HG02884 (cell line): ENCODE measurements around the gene FASLG.
"Not testable (repeated sequence)": the region's sequence is repeated elsewhere in the genome, so short reads cannot be mapped to it uniquely, and the experiment has no call there.

ENCODE experiments used
- ATAC-seq: cut with Tn5 transposase; IDR thresholded peaks from one replicate; pipeline ENCODE4 v1.9.1; 2021; ENCODE audit warnings: mild to moderate bottlenecking, moderate library complexity; ENCODE audit not compliant: unreplicated experiment

The FASLG gene, protein sequence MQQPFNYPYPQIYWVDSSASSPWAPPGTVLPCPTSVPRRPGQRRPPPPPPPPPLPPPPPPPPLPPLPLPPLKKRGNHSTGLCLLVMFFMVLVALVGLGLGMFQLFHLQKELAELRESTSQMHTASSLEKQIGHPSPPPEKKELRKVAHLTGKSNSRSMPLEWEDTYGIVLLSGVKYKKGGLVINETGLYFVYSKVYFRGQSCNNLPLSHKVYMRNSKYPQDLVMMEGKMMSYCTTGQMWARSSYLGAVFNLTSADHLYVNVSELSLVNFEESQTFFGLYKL

DNA sequence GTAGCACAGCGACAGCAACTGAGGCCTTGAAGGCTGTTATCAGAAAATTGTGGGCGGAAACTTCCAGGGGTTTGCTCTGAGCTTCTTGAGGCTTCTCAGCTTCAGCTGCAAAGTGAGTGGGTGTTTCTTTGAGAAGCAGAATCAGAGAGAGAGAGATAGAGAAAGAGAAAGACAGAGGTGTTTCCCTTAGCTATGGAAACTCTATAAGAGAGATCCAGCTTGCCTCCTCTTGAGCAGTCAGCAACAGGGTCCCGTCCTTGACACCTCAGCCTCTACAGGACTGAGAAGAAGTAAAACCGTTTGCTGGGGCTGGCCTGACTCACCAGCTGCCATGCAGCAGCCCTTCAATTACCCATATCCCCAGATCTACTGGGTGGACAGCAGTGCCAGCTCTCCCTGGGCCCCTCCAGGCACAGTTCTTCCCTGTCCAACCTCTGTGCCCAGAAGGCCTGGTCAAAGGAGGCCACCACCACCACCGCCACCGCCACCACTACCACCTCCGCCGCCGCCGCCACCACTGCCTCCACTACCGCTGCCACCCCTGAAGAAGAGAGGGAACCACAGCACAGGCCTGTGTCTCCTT, at the start of gene FASLG:
Gene FASLG (plus strand): TSS at position 233 of the 583 bp plus-strand sequence. CDS start 99 bp downstream, at position 332.
- ATAC-seq: no peak

DNA sequence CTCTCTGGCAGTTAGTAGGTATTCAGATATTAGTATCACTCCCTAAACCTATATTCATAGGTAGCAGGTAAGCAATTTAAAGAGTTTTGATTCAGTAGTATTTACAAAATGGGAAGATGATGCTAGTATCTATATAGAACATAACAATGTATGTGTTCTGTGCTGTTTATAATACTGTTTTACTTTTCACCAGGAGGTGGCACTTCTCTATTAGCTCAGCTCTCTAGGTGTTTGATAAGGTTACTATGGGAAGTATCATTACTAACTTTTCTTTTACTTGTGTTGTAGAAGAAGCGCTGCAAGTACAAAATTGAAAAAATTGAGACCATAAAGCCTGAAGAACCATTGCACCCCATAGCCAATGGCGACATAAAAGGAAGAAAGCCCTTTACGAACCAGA, 49.4 kb upstream of the FASLG start:
- ATAC-seq: no peak

DNA sequence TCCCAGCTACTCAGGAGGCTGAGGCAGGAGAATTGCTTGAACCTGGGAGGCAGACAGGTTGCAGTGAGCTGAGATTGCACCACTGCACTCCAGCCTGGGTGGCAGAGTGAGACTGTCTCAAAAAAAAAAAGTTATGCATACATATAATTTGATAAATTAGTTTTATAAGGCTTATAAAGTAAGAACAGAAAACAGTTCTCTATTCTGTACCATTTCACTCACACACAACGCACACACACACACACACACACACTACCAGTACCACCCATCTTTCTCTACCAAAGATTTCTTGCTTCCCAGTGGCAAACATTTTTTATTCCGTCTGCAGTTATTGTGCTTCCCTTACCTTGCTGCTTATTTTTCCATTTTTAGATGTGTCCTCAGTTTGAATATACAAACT, 46.4 kb upstream of the FASLG start:
- ATAC-seq: no peak

DNA sequence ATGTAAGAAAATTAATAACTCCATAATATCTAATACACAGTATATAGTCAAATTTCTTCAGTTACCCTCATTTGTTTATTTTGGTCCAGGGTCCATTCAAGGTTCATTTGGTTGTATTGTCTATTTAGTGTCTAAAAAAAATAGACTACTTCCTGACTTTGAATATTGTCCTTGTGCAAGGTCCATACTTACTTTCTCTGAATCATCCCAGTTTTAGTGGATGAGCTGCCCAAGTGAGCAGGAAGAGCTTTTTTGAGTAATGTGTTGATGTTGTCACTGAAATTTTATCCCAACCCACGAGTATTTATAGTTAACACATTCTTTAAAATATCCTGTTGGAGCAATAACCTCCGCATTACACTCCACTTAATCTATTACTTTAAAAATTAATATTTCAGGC, 45.6 kb upstream of the FASLG start:
- no peak for ATAC-seq

DNA sequence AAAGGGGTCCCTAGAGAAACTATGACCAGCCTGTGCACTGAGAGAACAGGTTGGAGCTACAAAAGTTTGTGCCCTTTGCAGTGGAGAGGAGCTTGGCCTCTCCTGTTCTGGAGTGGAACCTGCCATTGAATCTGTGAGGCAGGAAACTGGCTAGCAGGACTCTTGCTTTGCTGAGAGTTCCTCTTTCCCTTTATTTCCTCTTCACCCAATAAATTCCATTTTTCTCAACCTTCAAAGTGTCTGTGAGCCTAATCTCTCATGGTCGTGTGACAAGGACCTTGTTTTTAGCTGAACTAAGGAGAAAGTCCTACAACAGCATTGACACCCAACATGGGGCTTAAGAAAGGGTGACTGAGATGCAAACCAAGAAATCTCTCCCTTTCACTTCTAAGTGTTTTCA, 42.7 kb upstream of the FASLG start:
- no peak for ATAC-seq

DNA sequence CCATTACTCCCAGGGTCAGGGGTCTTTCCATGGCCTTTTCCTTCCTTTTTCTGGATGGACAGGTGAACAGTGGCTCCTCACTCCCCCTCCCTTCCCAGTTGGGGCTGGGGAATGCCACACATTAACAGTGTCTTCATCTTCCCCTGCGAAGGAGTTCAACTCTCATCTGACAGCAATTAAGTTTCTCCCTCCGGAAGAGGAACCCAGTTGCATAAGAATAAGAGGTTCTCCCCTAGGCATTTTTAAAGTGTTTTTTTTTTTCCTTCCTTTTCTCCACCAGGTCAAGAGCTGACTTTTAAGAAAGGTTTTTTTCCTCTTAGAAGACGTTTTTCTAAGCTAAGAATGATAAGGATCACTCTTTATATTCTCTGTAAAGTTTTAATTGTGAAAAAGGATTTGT, 42.3 kb upstream of the FASLG start:
- ATAC-seq: no peak

DNA sequence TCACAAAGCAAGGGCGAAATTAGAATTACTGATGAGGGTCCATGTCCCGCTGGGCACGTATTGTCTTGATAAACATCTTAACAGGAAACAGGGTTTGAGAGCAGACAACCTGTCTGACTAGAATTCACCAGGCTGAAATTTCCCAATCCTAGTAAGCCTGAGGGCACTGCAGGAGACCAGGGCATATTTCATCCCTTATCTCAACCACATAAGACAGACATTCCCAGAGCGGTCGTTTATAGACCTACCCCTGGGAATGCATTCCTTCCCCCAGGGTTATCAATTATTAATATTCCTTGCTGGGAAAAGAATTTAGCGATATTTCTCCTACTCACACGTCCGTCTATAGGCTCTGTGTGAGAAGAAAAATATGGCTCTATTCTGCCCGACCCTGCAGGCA, 38.3 kb upstream of the FASLG start:
- ATAC-seq: not testable (repeated sequence)

DNA sequence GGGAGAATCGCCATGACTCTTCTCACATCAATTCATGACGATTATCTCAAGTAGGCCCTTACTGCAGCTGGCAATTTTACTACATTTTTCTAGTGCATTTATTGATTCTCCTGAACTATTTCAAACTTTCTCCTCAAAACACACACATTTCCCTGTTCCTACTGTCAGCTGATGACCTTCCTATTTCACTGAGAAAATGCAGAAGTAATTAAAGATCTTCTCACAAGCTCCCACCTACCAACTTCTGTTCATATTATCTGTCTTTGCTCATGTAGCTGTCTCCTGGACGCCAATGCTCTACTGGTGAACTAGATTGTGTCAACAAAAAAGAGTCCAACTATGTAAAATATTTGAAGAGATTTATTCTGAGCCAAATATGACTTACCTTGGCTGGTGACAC, 36.4 kb upstream of the FASLG start:
- ATAC-seq: no peak

DNA sequence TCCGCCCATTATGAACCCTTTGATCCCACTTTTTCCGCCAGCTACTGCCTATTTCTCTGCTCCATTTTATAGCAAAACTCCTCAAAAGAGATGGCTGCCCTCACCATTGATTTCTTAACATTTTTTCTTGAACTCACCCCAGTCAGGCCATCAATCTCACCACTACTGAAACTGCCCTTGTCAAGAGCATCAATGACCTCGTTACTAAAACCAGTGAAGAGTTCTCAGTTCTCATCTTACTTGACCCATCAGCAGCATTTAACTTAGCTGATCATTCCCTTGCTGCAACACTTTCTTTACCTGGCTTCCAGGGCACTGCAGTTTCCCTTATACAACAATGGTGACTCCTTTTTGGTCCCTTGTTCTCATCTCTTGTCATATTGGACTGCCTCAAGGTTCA, 35.2 kb upstream of the FASLG start:
- ATAC-seq: no peak

DNA sequence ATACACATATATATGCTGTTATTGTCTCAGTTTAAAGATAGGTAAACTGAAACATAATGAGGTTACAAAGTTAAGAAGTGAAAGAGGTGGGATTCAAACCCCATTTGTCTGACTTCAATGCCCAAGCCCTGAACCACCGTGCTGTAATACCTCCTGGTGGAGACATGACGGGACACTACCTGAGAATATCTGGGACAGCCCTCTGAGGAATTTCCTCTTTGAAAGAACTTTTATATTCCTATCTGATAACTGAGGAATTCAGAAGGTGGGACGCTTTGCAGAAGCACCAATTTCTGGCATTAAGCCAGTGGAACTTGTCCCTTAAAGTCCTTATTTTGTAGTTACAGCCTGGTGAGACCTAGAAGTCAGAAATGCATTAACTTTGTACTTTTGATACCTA, 32.1 kb upstream of the FASLG start:
- no peak for ATAC-seq

DNA sequence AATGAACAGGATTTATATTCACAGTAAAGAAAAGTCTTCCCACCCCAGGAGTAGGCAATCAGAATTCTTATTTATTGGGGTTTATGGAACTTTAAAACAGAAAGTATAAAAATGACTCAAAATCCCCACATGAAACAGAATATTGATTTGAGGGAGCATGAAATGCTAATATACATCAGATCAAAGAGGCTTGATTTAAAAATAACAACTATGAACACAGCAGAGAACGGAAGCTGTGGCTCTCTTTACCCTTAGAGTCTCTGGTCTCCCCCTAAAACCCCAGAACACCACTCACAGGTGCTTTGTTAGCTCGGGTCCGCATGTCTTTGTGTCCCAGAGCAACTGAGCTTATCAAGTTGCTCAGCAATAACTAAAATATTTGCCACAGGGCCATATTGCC, 31.2 kb upstream of the FASLG start:
- no peak for ATAC-seq

DNA sequence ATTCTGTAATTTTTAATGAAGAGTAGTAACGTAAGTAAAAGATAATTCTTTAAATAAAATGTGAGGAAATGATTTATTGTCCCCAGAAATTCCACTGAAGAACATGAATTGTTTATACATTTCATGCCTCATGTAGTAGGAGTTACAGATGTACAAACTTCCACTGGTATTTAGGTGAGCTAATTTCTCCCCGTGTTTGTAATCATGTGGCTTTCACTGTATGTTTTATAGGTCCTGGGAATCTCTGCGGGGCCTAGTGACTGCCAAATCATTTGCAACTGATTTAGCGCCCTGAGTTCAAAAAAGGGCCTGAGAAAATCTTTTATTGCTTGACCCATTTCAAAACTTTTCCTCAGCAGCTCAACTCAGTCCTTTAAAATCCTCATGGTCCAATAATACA, 30.5 kb upstream of the FASLG start:
- no peak for ATAC-seq

DNA sequence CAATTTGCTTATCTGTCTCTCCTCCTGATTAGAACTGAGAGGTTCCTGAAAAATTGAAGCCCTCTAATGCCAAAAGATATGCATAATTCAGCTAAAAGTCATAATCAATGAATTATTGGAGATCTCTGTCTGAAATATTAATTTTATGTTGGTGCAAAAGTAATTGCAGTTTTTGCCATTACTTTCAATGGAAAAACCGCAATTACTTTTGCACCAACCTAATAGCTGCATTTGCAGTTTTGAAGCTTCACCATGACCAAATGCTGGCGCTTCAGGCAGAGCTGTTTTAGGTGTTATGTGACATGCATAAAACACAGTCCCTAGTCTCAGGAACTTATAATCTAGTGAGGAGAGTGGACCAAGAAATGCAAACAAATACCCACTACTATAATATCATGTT, 29.7 kb upstream of the FASLG start:
- ATAC-seq: no peak

DNA sequence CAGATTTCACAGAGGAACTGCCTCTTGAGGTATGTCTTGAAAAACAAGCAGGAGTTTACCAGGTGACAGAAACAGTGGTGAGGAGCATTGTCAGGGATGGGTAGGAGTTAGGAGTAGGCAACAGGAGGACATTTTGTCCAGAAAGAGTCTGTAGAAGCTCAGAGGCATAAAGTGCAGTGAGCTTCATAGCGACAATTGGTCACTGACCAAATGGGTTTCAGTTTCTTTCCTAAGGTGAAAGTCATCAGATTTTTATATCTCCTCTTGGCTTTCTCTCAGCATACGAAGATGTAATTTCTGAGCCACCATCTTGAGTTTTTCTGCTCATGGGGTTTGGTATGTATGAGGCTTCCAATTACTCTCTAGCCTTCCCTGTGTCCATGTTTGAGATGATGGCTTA, 29.3 kb upstream of the FASLG start:
- ATAC-seq: no peak

DNA sequence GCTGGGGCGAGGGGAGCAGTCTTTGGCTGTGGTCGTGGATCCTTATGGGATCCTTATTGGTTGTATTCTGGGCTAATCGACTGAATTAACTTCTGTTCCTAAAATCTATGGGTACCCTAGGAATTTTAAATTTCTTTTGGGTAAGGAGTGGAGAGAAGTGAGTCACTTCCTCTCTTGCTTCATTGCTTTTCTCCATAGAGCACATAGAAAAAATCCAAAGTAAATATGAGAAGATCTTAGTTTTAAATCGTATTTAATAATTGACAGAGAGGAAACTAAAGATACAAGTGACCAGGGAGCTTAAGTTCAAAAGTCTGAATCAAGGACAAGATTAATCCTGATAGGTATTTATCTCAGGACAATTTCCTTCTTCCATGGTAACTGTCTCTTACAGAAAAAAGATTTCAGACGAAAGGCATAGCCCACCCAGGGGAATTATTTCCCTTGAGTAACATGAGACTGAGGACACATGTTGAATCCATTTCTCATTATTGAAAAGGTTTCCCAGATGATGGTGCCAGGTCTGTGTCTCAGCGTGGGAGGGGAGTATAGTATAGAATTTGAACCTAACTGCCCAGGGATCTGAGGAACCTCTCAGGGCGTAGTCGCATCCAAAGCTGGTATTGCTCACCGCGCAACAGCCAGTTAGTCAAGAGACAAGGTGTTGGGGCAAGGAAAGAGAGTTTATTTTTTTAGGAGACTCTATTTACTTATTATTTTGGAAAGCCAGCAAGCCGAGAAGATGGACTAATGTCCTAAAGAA, 28.7 kb upstream of the FASLG start:
- ATAC-seq: no peak

DNA sequence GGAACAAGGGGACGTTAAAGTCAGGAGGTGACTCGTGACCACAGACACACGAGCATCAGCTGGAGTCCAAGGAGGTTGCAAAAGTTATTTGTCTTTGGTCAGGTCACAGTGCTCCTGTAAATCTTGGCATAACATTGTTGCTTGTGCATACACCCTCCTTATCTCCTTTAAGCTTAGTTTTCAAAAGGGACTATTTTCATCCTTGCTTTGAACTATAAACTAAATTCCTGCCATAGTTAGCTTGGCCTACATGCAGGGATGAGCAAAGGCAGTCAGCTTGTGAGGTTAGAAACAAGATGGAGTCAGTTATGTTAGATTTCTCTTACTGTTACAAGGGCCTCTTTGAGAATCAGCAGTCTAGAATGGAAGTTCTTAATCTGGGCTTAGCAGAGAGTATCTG, 28.0 kb upstream of the FASLG start:
- no peak for ATAC-seq

DNA sequence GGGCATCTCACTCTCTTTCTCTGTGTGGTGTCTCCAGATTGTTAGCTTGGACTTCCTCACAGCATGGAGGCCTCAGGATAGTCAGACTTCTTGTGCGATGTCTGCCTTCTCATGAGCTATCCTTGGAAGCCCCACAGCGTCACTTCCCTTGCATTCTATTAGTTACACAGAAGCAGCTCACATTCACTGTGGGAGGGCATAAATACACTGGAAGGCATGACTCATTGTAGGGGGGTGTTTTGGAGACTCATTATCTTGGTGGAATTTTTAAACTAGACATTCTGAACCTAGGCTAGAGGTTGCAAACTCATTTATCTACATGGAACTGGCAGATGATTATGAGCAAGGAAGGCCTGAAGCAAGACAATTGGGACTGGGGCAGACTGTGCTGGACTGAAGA, 21.4 kb upstream of the FASLG start:
- no peak for ATAC-seq

DNA sequence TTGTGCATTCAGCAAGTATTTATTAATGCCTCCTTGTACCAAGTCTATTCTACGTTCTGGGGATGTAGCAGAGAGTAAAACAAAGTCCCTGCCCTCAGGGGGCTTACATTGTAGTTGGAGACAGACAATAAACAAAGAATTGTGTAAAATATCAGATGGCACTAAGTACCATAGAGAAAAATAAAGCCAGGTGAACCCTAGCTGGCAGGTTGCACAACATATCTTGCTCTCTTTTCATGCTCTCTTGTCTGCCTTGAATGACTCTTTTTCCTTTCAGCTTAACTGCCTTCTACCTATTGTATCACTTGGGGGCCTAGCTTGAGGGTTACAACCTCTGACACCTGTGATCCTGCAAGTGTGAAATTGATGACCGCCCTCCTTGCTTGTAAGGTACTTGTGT, 20.7 kb upstream of the FASLG start:
- no peak for ATAC-seq

DNA sequence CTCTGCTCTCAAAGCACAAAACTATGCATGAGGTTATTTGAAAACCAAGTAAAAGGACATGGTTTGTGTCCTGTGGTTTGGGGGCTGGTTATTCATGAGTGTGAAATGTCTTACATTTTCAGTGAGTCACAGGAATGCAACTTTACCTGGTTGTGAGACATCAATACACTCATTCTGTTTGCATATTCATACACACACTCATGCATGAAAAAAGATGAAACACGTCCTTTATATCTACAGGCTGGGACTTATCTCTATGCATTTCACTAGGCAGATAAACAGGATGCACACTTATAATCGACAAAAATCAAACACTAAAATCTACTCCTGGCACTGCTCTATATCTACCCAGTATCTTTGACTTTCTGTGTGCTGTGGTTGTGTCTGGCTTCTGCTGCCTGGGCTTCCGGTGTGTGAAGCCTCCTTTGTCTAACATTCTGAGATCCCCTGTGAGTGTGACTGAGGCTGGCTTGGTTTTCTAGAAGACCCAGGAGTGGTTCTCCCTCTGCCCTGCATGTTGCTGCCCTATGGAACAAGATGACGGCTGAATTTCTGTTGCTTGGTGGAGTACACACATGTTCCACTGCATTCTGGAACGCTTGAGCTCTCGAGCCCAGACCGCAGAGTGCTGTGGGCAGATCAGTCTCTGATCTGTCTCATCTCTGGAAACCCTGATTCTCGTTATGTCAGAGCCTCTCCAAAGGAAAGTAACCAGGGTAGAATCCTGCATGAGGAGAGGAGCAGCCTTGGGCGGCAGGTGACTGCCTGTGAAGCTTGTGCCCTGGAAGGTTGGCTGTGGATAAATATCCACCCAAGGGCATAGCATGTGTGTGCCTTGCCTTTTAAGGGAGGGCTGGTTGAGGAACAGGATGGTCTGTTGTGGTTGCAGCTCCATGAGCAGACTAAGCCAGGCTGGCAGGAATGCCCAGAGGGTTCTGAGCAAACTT, 19.7 kb upstream of the FASLG start:
- no peak for ATAC-seq

DNA sequence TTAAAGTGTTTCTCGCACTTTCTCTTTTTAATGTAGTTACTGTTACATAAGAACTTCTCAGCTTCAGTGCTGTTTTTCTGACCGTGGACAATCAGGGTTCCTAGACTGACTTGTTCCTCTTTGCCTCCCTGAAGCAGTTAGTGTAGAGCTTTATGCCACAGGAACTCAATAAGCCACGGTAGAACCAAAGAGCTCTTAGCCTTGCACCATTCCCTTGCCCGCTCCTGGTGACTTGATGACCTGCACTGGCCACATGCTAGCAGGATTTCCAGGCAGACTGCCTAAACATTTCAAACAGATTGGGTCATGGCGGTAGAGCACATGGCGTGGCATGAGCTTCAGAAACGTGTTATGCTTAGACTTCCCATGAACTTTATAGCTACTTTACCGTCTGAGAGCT, 18.8 kb upstream of the FASLG start:
- no peak for ATAC-seq

DNA sequence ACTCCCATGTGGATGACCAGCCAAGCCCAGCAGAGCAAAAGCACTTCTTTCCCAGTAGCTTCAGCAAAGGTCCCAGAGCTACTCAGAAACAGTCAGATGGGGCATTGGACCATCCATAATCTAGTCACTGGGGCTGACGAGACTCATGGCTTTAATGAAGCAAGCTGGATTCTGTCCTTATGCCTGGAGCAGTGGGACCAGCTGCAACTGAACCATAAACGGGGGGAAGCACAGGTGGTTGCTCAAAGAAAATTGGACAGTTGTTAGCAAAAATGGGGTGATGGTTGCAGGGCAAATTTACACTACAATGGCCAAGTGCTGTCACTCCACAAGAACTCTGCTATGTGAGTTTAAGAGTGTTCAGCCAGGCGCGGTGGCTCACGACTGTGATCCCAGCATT, 17.4 kb upstream of the FASLG start:
- no peak for ATAC-seq
